Measurements from ENCODE around the gene NAA16. TPM values are rescaled to one million over a fixed set of nuclear protein-coding genes. Genes with fewer than 3 reads are reported as not detected.

The NAA16 gene
- total and polyA plus RNA-seq, 2 of the 4 experiments (the other 2 are of a cell fraction) = 6.6 to 8.8 TPM

- no peak overlapping the region for H4K8ac ChIP-seq (ENCODE audit: low read depth in 2 of 2, low read length in 2 of 2)
- no peaks in the 10 kb centered on the region for H3K9me3 ChIP-seq (ENCODE audit: control insufficient read depth, insufficient read depth, low read length)
- no peak overlapping the region for H2AFZ ChIP-seq (replicated peaks; ENCODE audit: low read length, poor library complexity)
- H3K36me3 ChIP-seq (ENCODE audit: control insufficient read depth, insufficient read depth, low read length) = peaks cover 18% of the 10 kb centered on the region
- H3K27ac ChIP-seq (ENCODE audit: insufficient read depth, low read length) = no peak overlapping the region
- DNase-seq = no peak
- dilution Hi-C loops (cut with HindIII; ENCODE audit: low sequenced_read_pairs, unreplicated experiment) (no loop called here), in situ Hi-C loops (cut with MboI; ENCODE audit: low sequenced_read_pairs) (no loop called here), intact Hi-C loops (cut with micrococcal nuclease) (no loop called here)
- H4K20me1 ChIP-seq (ENCODE audit: insufficient read depth, low read length) = 0 out of 2 replicates have a peak, but pooled peaks cover 3% of the 10 kb centered on the region
- H3K79me1 ChIP-seq (ENCODE audit: low read depth in 1 of 2, low read length in 2 of 2) = peaks cover 26 to 36% of the 10 kb centered on the region in 2 experiments
- H3K9me1 ChIP-seq (ENCODE audit: insufficient read depth, low read length) = no peaks in the 10 kb centered on the region; the same call in 1 of the 2 replicates
- H3K14ac ChIP-seq (replicated peaks; ENCODE audit: low read depth, low read length) = no peak overlapping the region
- H3K4me1 ChIP-seq (ENCODE audit: control insufficient read depth, insufficient read depth, low read length) = no peaks in the 10 kb centered on the region
- no peak overlapping the region for H2AK5ac ChIP-seq (ENCODE audit: low read depth, low read length)
- no peak overlapping the region for H3K56ac ChIP-seq (ENCODE audit: extremely low read depth, insufficient read depth, low read length)
- H3K23ac ChIP-seq (ENCODE audit: low read depth, low read length) = no peak overlapping the region
- WGBS, 2 experiments (ENCODE audit: extremely low coverage in 2 of 2, insufficient read length in 1 of 2) = no CpG with 5 or more reads among the region's 4 CpGs
- ChIA-PET CTCF (no interaction called here), POLR2A (ENCODE audit: unreplicated experiment) (no interaction called here)
- no peak overlapping the region for H3K4me2 ChIP-seq (ENCODE audit: low read depth, low read length)
- TF ChIP-seq FOS (IDR thresholded peaks at IDR 0.05; ENCODE audit: low read depth, low read length) (no peak), MXI1 (IDR thresholded peaks at IDR 0.05; ENCODE audit: borderline replicate concordance, low read depth, low read length) (no peak), CHD1 (IDR thresholded peaks at IDR 0.05; ENCODE audit: low read depth, low read length) (no peak), RFX5 (IDR thresholded peaks at IDR 0.05; ENCODE audit: low read depth, low read length) (no peak), USF2 (IDR thresholded peaks at IDR 0.05; ENCODE audit: low read depth, low read length) (no peak), SMC3 (IDR thresholded peaks at IDR 0.05; ENCODE audit: low read depth, low read length) (no peak), CEBPB (IDR thresholded peaks at IDR 0.05; ENCODE audit: low read depth, low read length) (no peak)
- no peak overlapping the region for H2BK15ac ChIP-seq (ENCODE audit: low read depth, low read length)
- H2BK120ac ChIP-seq (ENCODE audit: low read depth, low read length) = no peak overlapping the region
- H3K27me3 ChIP-seq (ENCODE audit: control insufficient read depth, insufficient read depth, low read length) = no peaks in the 10 kb centered on the region
- no peak overlapping the region for H4K5ac ChIP-seq (ENCODE audit: low read depth, low read length)
- H3K4me3 ChIP-seq (ENCODE audit: insufficient read depth, low read depth, low read length) = no peak overlapping the region
- ATAC-seq (ENCODE audit: low read depth) = no peak
- H3K18ac ChIP-seq (ENCODE audit: low read depth, low read length) = no peak overlapping the region
- H2BK5ac ChIP-seq (ENCODE audit: low read depth, low read length, poor library complexity, severe bottlenecking) = no peak overlapping the region
- no TSS peak for BruUV-seq (replicated peaks)
- H3K9ac ChIP-seq (ENCODE audit: low read depth, low read length) = no peak overlapping the region
- no peak overlapping the region for H2AK9ac ChIP-seq (replicated peaks; ENCODE audit: low read depth, low read length, poor library complexity)
- no peak overlapping the region for H3K4ac ChIP-seq (ENCODE audit: low read depth, low read length)
- H4K91ac ChIP-seq (ENCODE audit: insufficient read depth, low read depth, low read length) = no peak overlapping the region
- H2BK20ac ChIP-seq (ENCODE audit: low read depth, low read length) = no peak overlapping the region
Observed at GRCh38 chr13:41344358-41344757, 33.3 kb downstream of the NAA16 start.

Data from IMR-90 (cell line).